Parathyroid adenoma (tissue), 2 donors: Measurements from ENCODE around the gene DCAF10.

Experiments
- H2AFZ ChIP-seq: fragments of 300-600 bp; sonication (generic); one replicate; pipeline ENCODE4 v1.7.0; 2017; ENCODE audit warnings: antibody characterized with exemption, mild to moderate bottlenecking
- H3K27ac ChIP-seq: fragments of 300-600 bp; sonication (generic); one replicate; pipeline ENCODE4 v1.7.0; 2017
- H3K27me3 ChIP-seq: fragments of 300-600 bp; sonication (generic); one replicate; pipeline ENCODE4 v1.7.0; 2017; ENCODE audit warnings: low read length; ENCODE audit not compliant: control insufficient read depth, insufficient read depth
- H3K36me3 ChIP-seq: fragments of 300-600 bp; sonication (generic); one replicate; pipeline ENCODE4 v1.7.0; 2017; ENCODE audit warnings: low read length; ENCODE audit not compliant: control insufficient read depth, insufficient read depth
- H3K4me1 ChIP-seq: fragments of 300-600 bp; sonication (generic); one replicate; pipeline ENCODE4 v1.7.0; 2017; ENCODE audit warnings: control low read depth
- H3K4me2 ChIP-seq: fragments of 300-600 bp; sonication (generic); one replicate; pipeline ENCODE4 v1.7.0; 2017; ENCODE audit warnings: low read length
- H3K4me3 ChIP-seq: fragments of 300-600 bp; sonication (generic); one replicate; pipeline ENCODE4 v1.7.0; 2017; ENCODE audit warnings: low read depth, low read length
- H3K79me2 ChIP-seq: fragments of 300-600 bp; sonication (generic); one replicate; pipeline ENCODE4 v1.7.0; 2017; ENCODE audit warnings: control low read depth
- H3K9ac ChIP-seq: fragments of 300-600 bp; sonication (generic); one replicate; pipeline ENCODE4 v1.7.0; 2017; ENCODE audit warnings: mild to moderate bottlenecking
- H3K9me3 ChIP-seq: fragments of 300-600 bp; sonication (generic); one replicate; pipeline ENCODE4 v1.7.0; 2017; ENCODE audit warnings: low read length; ENCODE audit not compliant: control insufficient read depth
- CTCF ChIP-seq: fragments of 300-600 bp; sonication (generic); IDR thresholded peaks from one replicate; pipeline ENCODE4 v1.7.0; 2017; ENCODE audit warnings: antibody characterized with exemption, mild to moderate bottlenecking
- donor health status: primary hyperparathyroidism.

DCAF10 gene

GRCh38 chr9:37856551-37856950 lies 56.0 kb downstream of the DCAF10 start:
- TF ChIP-seq CTCF = no peak
- Histone ChIP-seq H3K36me3 (no peaks in the 10 kb centered on the region), H3K9ac (no peak overlapping the region)

GRCh38 chr9:37859043-37859442 lies 58.4 kb downstream of the DCAF10 start:
- Histone ChIP-seq H3K4me1 (no peaks in the 10 kb centered on the region), H3K27me3 (no peaks in the 10 kb centered on the region), H3K4me2 (no peak overlapping the region), H3K9me3 (no peaks in the 10 kb centered on the region), H3K9ac (no peak overlapping the region), H2AFZ (no peak overlapping the region), H3K4me3 (no peak overlapping the region), H3K27ac (no peak overlapping the region), H3K36me3 (no peaks in the 10 kb centered on the region), H3K79me2 (no peaks in the 10 kb centered on the region)
- TF ChIP-seq CTCF = no peak

More at GRCh38 chr9:37856551-37856950, 56.0 kb downstream of the DCAF10 start:
- Histone ChIP-seq H3K9me3 (no peaks in the 10 kb centered on the region), H2AFZ (no peak overlapping the region), H3K27me3 (no peaks in the 10 kb centered on the region), H3K4me1 (no peaks in the 10 kb centered on the region), H3K4me2 (no peak overlapping the region), H3K79me2 (no peaks in the 10 kb centered on the region), H3K4me3 (no peak overlapping the region), H3K27ac (no peak overlapping the region)

- H3K27ac ChIP-seq = no peak overlapping the region
- H3K9ac ChIP-seq = no peak overlapping the region
- H3K36me3 ChIP-seq = no peaks in the 10 kb centered on the region
- H2AFZ ChIP-seq = no peak overlapping the region
- H3K4me3 ChIP-seq = no peak overlapping the region
- no peaks in the 10 kb centered on the region for H3K79me2 ChIP-seq
- no peak overlapping the region for H3K4me2 ChIP-seq
- no peaks in the 10 kb centered on the region for H3K4me1 ChIP-seq
- no peaks in the 10 kb centered on the region for H3K9me3 ChIP-seq
- no peak for TF ChIP-seq CTCF
- no peaks in the 10 kb centered on the region for H3K27me3 ChIP-seq
Measured at GRCh38 chr9:37862530-37862929, 61.9 kb downstream of the DCAF10 start.

GRCh38 chr9:37870081-37870798 lies 69.6 kb downstream of the DCAF10 start:
- TF ChIP-seq CTCF = no peak
- H3K79me2 ChIP-seq = no peaks in the 10 kb centered on the region
- no peaks in the 10 kb centered on the region for H3K4me1 ChIP-seq
- H3K4me3 ChIP-seq = no peak overlapping the region
- H3K9me3 ChIP-seq = no peaks in the 10 kb centered on the region
- no peaks in the 10 kb centered on the region for H3K36me3 ChIP-seq
- H3K9ac ChIP-seq = no peak overlapping the region
- H2AFZ ChIP-seq = no peak overlapping the region
- no peak overlapping the region for H3K4me2 ChIP-seq
- no peaks in the 10 kb centered on the region for H3K27me3 ChIP-seq
- H3K27ac ChIP-seq = no peak overlapping the region

GRCh38 chr9:37870799-37871176 lies 70.2 kb downstream of the DCAF10 start:
- H3K9ac ChIP-seq = no peak overlapping the region
- H3K9me3 ChIP-seq = no peaks in the 10 kb centered on the region
- H3K27ac ChIP-seq = no peak overlapping the region
- TF ChIP-seq CTCF = no peak
- H3K27me3 ChIP-seq = no peaks in the 10 kb centered on the region
- no peak overlapping the region for H3K4me3 ChIP-seq
- H2AFZ ChIP-seq = no peak overlapping the region
- H3K4me2 ChIP-seq = no peak overlapping the region
- H3K4me1 ChIP-seq = no peaks in the 10 kb centered on the region
- H3K79me2 ChIP-seq = no peaks in the 10 kb centered on the region
- H3K36me3 ChIP-seq = no peaks in the 10 kb centered on the region
